ENCODE results near the gene LIN28B.
"Not testable (repeated sequence)": the region's sequence is repeated elsewhere in the genome, so short reads cannot be mapped to it uniquely, and the experiment has no call there.

Gene LIN28B

DNA sequence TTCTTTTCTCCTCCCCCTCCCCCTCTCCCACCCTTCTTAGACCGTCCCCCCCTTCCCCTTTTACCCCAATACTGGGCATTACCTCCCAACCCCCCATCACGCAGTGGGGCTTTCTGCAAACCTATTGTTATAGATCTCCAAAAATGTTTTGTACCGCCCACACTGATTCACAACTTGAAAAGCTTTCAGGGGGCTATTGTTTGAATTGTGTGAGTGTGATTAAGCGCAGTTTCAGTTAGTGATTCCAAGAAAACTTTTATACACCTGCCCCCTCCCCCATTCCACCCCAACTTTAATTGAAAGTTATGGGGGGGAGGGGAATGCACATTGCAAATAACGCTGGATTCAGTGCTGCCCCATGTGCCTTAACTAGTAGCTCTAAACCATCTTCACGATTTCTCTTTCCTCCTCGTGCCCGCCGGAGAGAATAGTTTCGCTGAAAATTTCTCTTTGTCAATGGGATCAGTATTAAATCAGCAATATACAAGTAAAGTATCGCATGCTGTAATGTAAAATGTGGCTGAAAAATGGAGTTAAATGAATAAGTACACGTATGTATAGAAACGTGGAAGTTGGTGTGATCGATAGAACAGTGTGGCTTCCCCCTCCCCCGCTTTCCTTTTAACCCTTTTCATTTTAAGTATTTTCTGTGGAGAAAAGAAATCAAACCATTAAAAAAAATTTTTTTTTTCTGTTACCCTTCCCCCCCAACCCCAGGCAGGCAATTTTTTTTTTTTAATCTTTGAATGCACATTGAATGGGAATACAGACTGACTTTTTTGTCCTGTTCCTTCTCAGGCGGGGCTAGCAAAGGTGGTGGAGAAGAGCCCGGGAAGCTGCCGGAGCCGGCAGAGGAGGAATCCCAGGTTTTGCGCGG lies 632 bp downstream of the LIN28B start:
- no peak for DNase-seq

DNA sequence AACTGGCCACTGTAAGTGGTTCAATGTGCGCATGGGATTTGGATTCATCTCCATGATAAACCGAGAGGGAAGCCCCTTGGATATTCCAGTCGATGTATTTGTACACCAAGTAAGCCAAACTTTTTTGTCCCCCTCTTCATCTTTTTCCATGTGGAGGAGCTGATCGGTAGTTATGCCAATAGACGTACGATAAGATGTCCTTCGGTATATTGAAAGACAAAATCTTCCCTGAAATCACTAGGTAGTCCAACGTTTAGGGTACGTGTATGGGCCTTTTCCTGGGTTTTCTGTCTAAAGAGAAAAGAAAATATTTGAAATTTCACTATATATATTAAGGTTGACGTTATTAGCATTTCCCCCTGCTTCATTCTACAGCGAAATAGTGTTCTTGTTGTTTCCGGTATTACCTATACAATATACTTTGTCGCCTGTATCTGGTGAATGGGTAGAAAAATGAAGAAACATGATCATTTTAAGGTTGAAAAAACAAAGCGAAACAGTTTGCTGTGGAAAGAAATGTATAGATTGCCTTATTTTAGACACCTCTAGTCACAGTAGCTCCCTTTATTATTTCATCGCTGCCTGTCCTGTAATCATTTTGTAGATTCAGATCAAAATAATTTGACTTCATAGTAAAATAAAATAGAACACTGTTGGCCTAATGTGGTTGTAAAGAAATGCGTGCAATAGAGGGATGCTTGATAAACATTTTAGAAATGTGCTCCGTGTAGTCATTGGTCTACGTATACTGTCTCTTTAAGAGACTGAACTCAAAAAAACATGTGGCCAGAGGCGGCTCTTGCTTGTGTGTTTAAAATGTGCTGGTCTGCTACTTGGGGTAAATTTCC lies 1.5 kb downstream of the LIN28B start:
- no peak for DNase-seq

DNA sequence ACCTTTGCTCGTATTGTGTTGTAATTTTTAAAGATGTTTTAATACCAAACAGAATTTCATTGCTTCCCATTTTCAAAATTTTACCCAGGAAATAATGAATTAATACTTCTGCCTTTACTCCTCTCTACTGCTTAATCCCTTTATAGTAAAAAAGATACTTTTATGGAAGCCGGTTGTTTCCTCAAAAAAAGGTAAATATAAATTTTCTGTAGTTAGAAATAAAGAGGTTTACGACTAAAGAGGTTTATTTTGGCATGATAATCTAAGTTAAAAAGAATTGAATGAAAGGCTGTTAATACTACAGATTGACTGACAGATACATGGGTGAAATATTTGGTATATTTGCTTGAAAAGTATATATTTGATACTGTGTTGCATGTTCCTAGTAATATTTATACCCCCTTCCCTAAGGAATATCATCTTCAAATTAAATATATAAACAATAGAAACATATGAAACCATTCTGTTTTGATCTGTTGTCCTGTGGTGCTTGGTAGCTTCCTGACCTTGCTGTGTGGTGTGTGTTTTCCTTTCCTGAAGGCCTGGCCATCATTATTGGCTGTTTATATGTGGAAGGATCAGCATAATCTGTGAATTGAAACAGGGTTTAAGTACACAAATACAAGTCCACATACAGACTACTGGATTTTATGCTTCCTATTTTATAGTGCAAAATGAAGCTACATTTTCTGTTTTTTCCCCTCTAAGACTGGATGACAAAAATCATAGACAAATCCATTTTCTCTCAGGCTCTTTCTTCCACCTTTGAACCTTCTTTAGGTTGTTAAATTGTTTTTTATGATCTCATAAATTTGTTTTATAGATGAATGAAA lies 2.3 kb downstream of the LIN28B start:
- DNase-seq: no peak

DNA sequence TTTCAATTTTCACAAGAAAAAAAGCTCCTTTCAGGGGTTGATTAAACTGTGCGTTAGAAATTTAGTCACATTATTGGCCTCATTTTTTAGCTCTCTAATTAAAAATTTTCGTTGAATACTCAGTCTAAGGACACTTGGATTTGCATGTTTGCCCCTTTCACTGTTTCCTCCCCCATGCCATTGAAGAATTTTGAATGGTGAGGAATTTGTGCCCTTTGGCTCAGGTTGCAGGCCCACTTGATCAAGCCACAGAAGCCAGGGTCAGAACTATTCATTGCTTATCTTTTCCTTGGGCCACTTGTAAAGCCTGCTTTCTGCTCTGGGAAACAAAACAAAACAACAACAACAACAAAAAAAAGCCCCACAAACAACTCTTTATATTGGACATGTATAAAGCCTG lies 12.2 kb downstream of the LIN28B start:
- DNase-seq: no peak

DNA sequence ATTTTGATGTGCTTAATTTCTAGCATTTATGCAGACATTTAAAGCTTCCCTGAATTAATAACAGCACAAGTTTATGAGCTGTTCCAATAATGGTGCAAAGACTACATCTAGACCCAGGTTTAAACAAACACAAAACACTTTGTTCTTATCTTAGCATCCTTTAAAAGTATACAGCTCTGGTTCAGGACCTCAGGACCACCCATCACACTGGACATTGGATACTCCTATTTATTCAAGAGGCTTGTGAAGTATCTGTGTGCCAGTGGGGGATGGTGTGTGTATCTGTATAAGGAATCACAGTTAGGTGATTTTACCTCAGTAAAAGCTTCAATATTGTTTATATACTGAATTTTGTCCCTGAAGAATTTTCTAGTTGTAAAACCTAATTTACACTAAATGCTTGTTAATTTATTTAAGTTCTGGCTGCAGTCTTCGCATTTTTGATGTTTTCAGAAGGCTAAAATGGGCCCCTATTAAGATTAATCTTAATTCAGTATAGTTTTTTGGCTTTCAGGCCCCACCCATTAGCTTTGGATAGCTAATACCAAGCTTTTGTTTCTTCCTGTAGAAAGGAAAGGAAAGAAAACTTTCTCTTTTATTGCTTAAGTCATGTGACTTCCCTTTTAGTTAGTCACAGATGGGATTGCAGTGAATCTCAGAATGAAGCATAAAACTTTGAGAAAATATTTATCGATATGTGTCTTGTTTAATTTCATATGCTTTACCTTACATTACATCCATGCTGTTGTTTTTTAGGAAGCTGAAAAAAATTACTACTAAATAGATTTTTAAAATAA lies 13.1 kb downstream of the LIN28B start:
- no peak for DNase-seq

DNA sequence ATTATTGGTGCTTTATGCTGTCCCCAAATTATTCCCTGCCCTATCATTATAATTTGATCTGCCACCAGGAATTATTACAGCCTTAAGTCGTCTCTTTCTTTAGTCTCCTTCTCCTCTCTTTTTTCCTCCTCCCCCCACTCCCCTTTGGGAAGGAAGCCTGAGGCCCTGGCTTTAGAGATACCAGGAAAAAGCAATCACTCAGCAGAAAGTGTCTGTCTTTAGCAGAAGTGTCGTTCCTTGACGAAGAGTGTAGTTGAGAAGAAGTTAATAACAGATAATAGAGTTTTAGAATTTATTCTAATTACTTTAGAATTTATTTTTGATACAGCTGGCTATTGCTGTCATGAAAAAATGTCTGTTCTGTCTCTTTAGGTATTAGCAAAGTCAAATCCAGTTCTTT lies 16.5 kb downstream of the LIN28B start:
- no peak for DNase-seq

DNA sequence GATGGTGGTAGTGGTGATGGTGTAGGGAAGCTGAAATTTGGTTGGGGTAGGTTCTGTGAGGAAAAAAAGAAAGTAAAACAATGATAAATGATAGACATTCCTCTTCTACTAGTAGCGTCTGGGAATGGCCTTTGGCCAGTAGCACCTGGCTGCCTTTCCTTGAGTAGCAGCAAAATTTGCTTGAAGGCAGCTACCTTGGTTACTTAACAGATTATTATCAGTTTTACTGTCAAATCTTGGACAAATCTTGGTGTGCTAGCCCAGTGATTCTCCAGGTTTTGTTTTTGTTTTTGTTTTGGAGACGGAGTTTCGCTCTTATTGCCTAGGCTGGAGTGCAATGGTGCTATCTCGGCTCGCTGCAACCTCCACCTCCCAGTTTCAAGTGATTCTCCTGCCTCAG lies 26.4 kb downstream of the LIN28B start:
- DNase-seq: no peak

DNA sequence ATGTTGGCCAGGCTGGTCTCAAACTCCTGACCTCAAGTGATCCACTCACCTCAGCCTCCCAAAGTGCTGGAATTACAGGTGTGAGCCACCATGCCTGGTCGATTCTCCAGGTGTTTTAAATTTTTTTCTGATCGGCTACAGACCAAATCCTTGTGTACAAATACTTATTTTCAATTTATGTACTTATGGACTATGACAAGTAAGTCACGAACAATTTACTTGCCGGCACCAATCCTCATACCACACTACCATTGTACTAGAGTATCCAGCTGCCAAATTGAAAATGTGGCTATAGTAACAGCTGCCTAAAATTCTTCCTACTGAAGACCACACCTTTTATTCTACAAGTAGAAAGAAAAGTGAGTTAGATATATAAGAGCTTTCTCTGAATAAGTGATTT lies 26.9 kb downstream of the LIN28B start:
- no peak for DNase-seq

DNA sequence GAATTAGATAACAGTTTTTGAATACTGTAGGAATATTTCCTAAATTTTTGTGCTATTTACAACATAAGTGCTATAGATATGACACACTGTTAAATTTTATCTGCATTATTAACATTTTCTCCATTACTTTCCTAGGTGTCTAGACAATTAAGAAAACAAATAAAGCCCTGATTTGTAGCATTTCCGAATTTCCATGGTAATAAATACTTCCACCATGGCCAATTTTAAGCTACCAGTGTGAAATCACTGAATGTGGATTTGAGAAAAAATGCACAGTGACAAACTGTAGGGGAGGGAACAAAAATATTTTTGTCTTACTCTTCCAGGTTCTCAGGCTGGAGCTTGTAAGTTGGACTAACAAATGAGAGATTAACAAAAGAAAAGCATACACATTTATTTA lies 27.9 kb downstream of the LIN28B start:
- DNase-seq: no peak

DNA sequence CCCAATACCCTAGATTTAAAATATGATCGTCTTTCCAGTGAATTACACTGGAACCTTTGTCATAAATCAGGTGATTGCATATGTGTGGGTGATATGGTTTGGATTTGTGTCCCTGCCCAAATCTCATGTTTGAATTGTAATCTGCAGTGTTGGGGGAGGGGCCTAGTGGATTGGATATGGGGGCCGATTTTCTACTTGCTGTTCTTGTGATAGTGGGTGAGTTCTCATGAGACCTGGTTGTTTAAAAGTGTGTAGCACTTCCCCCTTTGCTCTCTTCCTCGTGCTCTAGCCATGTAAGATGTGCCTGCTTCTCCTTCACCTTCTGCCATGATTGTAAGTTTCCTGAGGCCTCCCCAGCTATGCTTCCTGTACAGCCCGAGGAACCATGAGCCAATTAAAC lies 29.0 kb downstream of the LIN28B start:
- not testable (repeated sequence) for DNase-seq

DNA sequence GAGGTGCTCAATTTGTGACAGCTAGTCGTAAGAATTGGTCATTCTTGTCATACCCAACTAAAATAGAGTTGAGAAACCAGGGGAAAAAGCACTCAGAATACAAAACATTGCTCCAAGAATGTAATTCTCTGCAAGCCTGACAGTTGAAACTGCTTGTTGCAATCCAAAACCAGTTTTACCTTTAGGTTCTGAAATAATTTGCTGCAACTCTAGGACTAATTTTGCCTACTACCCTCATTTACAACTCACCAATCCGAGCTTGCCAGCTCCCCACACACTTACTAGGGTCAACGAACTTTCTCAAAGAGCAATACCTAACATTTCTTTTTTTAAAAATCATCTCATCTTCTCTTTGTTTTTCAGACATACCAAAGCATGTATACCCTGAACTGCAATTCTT lies 29.7 kb downstream of the LIN28B start:
- no peak for DNase-seq

DNA sequence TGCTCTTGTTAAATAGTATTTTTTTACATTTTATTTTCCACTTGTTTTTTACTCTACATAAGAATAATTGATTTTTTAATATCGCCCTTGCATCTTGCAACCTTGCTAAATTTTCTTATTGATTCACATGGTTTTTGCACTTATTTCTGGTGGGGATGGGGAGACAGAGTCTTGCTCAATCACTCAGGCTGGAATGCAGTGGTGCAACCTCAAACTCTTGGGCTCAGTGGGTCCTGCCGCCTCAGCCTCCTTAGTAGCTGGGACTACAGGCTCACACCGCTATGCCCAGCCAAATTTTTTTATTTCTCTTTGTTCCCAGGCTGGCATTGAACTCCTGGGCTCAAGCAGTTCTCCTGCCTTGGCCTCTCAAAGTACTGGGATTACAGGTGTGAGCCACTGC lies 30.3 kb downstream of the LIN28B start:
- DNase-seq: no peak

DNA sequence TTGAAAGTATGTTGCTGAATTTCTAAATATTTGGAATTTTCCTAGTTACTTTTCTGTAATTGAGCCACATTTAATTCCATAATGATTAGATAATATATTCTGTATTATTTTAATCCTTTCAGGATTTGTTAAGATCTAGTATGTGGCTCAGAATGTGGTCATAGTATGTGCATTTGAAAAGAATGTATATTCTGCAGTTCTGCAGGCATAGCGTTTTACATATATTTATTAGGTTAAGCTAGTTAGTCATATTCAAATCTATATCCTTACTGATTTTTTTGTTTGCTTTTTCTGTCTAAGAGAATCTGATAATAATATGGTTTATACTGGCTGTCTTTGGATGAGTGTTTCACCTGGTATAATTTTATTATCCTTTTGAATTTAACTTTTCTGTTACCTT lies 33.2 kb downstream of the LIN28B start:
- DNase-seq: no peak

DNA sequence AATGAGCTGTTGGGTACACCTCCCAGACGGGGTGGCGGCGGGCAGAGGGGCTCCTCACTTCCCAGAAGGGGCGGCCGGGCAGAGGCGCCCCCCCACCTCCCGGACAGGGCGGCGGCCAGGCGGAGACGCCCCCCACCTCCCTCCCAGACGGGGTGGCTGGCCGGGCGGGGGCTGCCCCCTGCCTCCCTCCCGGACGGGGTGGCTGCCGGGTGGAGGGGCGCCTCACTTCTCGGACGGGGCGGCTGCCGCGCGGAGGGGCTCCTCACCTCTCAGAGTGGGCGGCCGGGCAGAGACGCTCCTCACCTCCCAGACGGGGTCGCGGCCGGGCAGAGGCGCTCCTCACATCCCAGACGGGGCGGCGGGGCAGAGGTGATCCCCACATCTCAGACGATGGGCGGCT lies 34.2 kb downstream of the LIN28B start:
- not testable (repeated sequence) for DNase-seq

DNA sequence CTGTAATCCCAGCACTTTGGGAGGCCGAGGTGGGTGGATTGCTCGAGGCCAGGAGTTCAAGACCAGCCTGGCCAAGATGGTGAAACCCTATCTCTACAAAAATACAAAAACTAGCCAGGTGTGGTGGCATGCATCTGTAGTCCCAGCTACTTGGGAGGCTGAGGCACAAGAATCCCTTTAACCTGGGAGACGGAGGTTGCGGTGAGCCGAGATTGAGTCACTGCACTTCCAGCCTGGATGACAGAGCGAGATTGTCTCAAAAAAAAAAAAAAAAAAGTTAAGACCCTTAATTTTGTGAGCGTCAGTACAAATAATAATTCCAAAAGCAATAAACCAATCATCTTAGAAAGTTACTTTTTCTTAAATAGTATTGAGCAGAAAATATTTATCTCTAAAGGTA lies 36.7 kb downstream of the LIN28B start:
- DNase-seq: not testable (repeated sequence)

DNA sequence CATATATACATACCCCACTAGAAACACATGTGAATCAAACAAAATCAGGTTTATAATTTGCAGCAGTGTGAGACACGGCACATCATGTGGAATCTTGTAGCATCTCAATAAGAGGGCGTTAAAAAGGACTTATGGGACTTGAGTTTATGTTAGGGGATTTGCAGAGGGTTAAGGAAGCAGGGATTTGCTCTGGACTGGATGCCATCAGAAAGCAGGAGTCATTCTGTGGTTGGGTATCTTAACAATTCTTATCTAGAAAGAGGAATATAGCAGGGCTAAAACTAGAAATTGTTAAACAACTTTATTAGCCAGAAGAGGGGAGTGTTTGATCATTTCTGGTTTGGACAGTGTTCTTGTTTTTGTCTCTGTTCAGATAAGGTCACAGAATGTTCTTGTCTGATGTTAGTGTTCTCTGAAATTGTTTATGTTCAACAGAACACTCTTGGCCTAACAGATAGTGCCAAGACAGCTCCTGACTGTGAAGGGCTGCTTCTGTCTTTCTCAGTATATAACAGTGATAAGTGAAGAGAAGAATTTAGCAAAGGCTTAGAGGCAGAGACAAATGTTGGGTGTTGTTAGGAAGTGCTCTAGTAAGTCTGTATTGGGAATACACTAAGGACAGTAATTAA lies 39.2 kb downstream of the LIN28B start:
- no peak for DNase-seq

DNA sequence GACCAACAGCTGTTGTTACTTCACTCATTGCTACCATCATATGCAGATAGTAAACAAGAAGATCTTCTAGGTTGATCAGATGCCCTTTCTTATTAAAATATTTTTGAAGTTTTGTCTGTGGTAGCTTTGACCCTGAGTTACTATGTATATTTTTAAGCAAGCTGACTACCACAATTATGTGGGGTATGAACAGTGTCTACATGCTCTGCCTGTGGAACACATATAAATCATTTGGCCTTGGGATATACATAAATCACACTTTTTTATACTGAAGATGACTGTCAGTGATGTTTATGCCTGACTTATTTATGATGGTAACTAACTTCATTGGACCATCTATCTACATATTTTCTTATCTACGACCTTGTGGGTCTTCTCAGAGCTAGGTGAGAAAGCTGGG lies 44.2 kb downstream of the LIN28B start:
- DNase-seq: no peak

DNA sequence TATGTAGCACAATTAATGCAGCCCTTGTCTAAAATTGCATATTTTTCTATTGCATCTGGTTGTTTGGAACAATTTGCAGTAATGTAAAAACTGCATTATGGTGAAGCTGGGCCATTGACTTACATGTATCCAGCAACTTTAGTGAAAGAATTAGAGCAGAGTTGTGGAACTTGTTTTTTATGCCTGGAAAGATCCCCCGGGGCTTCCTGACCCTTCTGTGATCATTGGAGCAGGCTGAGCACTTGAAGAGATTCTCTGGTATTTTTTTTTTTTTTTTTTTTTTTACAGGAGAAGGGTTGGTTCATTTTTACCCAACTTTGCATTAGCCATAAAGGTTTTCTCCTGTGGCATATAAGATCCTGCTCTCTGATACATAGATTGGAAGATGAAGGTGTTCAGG lies 45.0 kb downstream of the LIN28B start:
- DNase-seq: no peak

DNA sequence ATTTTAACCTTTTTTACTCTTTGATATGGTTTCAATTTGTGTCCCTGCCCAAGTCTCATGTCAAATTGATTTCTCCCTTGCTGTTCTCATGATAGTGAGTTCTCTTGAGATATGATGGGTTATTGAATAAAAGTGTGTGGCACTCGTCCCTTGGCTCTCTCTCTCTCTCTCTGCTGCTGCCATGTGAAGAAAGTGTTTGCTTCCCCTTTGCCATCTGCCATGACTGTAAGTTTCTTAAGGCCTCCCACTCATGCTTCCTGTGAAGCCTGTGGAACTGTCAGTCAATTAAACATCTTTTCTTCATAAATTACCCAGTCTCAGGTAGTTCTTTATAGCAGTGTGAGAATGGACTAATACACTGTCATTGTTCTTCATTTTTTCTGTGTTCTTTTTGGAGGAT lies 48.5 kb downstream of the LIN28B start:
- no peak for DNase-seq

DNA sequence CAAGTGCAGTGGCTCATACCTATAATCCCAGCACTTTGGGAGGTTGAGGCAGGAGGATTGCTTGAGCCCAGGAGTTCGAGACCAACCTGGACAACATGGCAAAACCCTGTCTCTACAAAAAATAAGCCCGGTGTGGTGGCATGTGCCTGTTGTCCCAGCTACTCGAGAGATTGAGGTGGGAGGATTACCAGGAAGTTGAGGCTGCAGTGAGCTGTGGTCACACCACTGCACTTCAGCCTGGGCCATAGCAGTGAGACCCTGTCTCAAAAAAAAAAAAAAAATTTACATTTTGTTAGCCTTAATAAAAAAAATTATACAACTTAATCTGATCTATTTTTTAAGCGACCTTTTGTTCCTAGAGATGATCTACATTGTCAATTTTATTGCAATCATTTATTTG lies 56.6 kb downstream of the LIN28B start:
- DNase-seq: not testable (repeated sequence)

DNA sequence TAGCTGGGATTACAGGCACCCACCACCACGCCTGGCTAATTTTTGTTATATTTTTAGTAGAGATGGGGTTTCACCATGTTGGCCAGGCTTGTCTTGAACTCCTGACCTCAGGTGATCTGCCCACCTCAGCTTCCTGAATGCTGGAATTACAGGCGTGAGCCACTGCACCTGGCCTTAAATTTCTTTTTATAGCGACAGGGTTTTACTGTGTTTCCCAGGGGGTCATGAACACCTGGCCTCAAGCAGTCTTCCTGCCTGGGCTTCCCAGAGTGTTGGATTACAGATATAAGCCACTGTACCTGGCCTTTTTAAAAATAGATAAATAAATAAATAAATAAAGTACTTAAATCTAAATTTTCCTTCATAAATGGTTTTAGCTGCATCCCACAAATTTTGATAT lies 57.5 kb downstream of the LIN28B start:
- DNase-seq: no peak

DNA sequence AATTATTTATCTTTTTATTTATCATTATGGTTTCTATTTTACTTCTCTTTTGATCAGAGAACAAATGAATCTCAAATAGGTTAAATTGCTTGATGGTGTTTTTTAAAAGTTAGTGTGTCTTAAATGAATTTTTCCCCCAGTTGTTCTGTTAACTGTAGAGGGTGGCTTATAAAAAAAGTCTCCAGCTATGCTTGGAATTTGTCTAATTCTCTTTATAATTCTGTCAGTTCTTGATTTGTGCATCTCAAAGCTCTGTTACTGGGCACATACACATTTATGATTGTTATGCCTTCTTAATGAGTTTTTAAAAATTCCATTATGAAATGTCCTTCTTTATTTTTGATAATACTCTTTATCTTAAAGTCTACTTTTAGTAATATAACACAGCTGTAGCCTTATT lies 58.0 kb downstream of the LIN28B start:
- DNase-seq: no peak
